Activated T-cell treated with anti-CD3 and anti-CD28 coated beads, Interleukin-2, amount 50 U/mL, for 72 hours (primary cell): Measurements from ENCODE around the gene TACR1. TPM values are rescaled to one million over a fixed set of nuclear protein-coding genes. Genes with fewer than 3 reads are reported as not detected.
"Not testable (repeated sequence)": the region's sequence is repeated elsewhere in the genome, so short reads cannot be mapped to it uniquely, and the experiment has no call there.

Experiments
- ATAC-seq, 2 donors: fragments of 150-1000 bp; cut with Tn5 transposase; replicated peaks in 1 of 2; 2 replicates each; pipeline ENCODE4 v1.10.0; 2021; ENCODE audit warnings: moderate library complexity in 2 of 2, mild to moderate bottlenecking in 1 of 2
- DNase-seq, 2 donors: peaks; one replicate each; pipeline ENCODE4 v3.0.0; 2021 to 2022; ENCODE audit warnings: mixed read lengths in 1 of 2
- H3K27ac Mint-ChIP-seq: one replicate; pipeline ENCODE4 v1.8.0; 2022; ENCODE audit warnings: mild to moderate bottlenecking, moderate library complexity, mixed read lengths
- H3K27me3 Mint-ChIP-seq: one replicate; pipeline ENCODE4 v1.8.0; 2022; ENCODE audit warnings: low read depth, mixed read lengths
- H3K36me3 Mint-ChIP-seq, 2 donors: one replicate each; pipeline ENCODE4 v1.8.0; 2022; ENCODE audit warnings: mixed read lengths in 2 of 2, mild to moderate bottlenecking in 1 of 2; ENCODE audit not compliant: insufficient read depth in 2 of 2
- H3K4me1 Mint-ChIP-seq: one replicate; pipeline ENCODE4 v1.8.0; 2022; ENCODE audit warnings: low read depth, mixed read lengths
- H3K4me3 Mint-ChIP-seq, 2 donors: one replicate each; pipeline ENCODE4 v1.8.0; 2022; ENCODE audit warnings: mild to moderate bottlenecking in 2 of 2, mixed read lengths in 2 of 2, moderate library complexity in 2 of 2
- H3K9me3 Mint-ChIP-seq, 2 donors: one replicate each; pipeline ENCODE4 v1.8.0; 2022; ENCODE audit warnings: mixed read lengths in 2 of 2
- total RNA-seq, 2 donors: library from RNA; stranded (reverse); gene quantifications; one replicate each; pipeline ENCODE4 v1.2.3, GENCODE V29; 2022

TACR1 gene
- total RNA-seq, 2 donors from 2014 or later: not detected

DNA sequence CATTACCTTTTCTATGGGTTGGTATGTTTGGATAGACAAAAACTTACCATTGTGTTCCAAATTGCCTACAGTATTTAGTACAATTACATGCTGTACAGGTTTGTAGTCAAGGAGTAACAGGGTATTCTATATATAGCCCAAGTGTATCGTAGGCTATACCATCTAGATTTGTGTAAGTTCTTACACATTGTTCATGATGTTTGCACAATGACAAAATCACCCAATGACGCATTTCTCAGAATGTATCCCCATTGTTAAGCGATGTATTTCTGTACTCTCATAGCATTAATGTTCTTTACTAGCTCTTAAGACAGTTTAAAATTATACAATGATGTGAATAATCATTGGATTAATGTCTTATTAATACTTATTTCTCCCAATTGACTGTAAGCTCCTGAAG lies 16.7 kb downstream of the TACR1 start:
- H3K27ac Mint-ChIP-seq: no peak overlapping the region
- H3K9me3 Mint-ChIP-seq: no peaks in the 10 kb centered on the region
- H3K27me3 Mint-ChIP-seq: no peaks in the 10 kb centered on the region
- ATAC-seq: no peak
- H3K4me1 Mint-ChIP-seq: no peaks in the 10 kb centered on the region
- H3K4me3 Mint-ChIP-seq: no peak overlapping the region
- no peaks in the 10 kb centered on the region for H3K36me3 Mint-ChIP-seq
- DNase-seq: no peak

DNA sequence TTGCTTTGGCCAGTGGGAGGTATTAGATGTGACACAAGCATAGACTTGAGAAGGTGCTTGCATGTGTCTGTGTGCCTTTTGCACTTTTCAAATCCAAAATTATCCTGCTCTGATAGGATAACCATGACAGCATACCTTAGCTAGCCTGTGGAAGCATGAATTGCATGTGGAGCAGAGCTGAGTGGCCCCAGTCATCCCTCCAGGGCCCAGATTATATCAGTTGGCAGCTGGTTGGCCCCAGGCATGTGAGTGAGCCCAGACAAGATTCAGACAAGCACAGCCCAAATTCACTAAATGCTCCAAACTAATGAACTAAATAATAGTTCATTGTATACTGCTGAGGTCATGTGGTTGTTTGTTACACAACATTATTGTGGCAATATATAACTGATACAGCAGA lies 18.8 kb downstream of the TACR1 start:
- ATAC-seq (no peak), DNase-seq (no peak)
- H3K27me3 Mint-ChIP-seq: no peaks in the 10 kb centered on the region
- H3K36me3 Mint-ChIP-seq: no peaks in the 10 kb centered on the region
- no peak overlapping the region for H3K27ac Mint-ChIP-seq
- H3K4me1 Mint-ChIP-seq: no peaks in the 10 kb centered on the region
- H3K4me3 Mint-ChIP-seq: no peak overlapping the region
- H3K9me3 Mint-ChIP-seq: no peaks in the 10 kb centered on the region

DNA sequence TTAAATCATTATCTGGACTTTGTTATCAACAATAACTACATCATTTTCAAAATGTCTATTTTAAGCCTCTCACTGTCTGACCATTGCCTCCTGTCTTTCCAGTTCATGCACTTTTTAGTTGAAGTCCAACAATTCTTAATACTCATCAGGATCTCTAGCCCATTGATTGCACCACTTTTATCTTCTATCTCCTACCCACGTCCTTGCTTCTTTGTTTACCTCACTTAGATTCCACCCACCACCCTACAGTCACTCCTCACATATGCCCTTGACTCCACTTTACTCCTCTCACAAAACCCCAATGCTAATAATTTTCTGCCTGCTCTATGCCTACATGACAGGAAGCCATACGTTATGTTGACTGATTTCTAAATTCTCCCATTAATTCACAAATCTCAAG lies 21.9 kb downstream of the TACR1 start:
- no peak overlapping the region for H3K27ac Mint-ChIP-seq
- ATAC-seq: no peak

DNA sequence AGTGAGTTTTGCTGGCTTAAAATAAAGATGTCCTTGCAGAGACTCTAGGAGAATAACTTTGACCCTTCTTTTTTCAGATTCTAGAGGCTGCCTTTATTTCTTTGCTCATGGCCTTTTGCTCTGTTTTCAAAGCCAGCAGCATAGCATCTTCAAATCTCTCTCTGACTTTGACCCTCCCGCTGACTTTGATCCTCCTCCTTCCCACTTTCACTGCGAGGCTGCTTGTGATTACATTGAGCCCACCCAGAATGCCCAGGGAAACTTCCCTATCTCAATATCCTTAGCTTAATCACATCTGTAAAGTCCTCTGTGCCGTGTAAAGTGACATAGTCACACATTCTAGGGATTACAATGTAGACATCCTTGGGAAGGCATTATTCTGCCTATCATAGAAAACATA lies 23.9 kb downstream of the TACR1 start:
- Mint-ChIP-seq H3K4me1 (no peaks in the 10 kb centered on the region), H3K36me3 (no peaks in the 10 kb centered on the region), H3K27me3 (no peaks in the 10 kb centered on the region), H3K27ac (no peak overlapping the region), H3K9me3 (no peaks in the 10 kb centered on the region), H3K4me3 (no peak overlapping the region)
- DNase-seq (no peak), ATAC-seq (no peak)

More for the DNA sequence above, 21.9 kb downstream of the TACR1 start:
- H3K4me3 Mint-ChIP-seq: no peak overlapping the region
- no peak for DNase-seq
- H3K36me3 Mint-ChIP-seq: no peaks in the 10 kb centered on the region
- no peaks in the 10 kb centered on the region for H3K27me3 Mint-ChIP-seq
- no peaks in the 10 kb centered on the region for H3K4me1 Mint-ChIP-seq
- no peaks in the 10 kb centered on the region for H3K9me3 Mint-ChIP-seq

DNA sequence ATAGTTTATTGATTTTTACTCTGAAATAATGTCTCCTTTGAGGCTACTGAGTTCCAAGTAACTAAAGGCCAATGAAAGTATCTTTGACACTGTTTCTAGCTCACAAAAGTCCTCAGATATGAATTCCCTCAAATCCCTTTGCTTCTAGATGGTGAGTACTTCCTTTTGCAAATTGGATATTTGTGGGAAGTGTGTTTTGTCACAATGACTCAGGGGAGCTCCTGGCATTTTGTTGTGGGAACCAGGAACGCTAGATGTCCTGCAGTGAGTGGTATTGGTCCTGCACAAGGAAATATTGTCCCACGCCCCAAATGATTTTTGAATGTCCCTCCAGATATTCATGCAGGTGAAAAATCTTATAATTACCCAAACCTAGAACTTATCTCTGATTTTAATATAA lies 24.3 kb downstream of the TACR1 start:
- H3K27ac Mint-ChIP-seq: no peak overlapping the region
- no peak overlapping the region for H3K4me3 Mint-ChIP-seq
- no peaks in the 10 kb centered on the region for H3K27me3 Mint-ChIP-seq
- H3K9me3 Mint-ChIP-seq: no peaks in the 10 kb centered on the region
- no peak for DNase-seq
- ATAC-seq: no peak
- H3K36me3 Mint-ChIP-seq: no peaks in the 10 kb centered on the region
- H3K4me1 Mint-ChIP-seq: no peaks in the 10 kb centered on the region

GRCh38 chr2:75174519-75174918 lies 24.8 kb downstream of the TACR1 start:
- Mint-ChIP-seq H3K9me3 (no peaks in the 10 kb centered on the region), H3K36me3 (no peaks in the 10 kb centered on the region), H3K27ac (no peak overlapping the region), H3K4me1 (no peaks in the 10 kb centered on the region), H3K27me3 (no peaks in the 10 kb centered on the region), H3K4me3 (no peak overlapping the region)
- ATAC-seq: no peak
- no peak for DNase-seq

DNA sequence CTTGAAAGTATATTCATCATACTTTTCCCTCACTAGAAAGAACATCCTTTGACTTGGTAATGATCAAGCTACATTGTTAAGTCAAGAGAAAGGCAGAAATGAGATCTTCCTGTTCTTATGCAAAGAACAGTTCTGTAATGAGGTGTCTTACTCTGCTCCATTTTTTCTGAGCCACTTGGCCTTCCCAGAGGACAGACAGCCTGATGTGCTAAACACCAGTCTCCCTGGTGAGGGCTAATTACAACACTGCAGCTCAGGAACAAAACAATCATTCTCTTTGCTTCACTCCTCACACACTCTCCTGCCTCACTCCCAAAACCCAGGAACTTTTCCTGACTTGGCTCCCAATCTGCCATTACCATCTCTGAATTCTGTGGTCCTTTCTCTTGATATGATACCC lies 25.6 kb downstream of the TACR1 start:
- DNase-seq (no peak), ATAC-seq (no peak)
- H3K9me3 Mint-ChIP-seq: no peaks in the 10 kb centered on the region
- H3K4me3 Mint-ChIP-seq: no peak overlapping the region
- no peaks in the 10 kb centered on the region for H3K4me1 Mint-ChIP-seq
- H3K36me3 Mint-ChIP-seq: no peaks in the 10 kb centered on the region
- no peak overlapping the region for H3K27ac Mint-ChIP-seq
- H3K27me3 Mint-ChIP-seq: no peaks in the 10 kb centered on the region

- H3K4me1 Mint-ChIP-seq, H3K27me3 Mint-ChIP-seq, H3K9me3 Mint-ChIP-seq, DNase-seq, ATAC-seq, H3K36me3 Mint-ChIP-seq, H3K27ac Mint-ChIP-seq, H3K4me3 Mint-ChIP-seq: not testable (repeated sequence)
Measured at GRCh38 chr2:75171423-75171822, 27.9 kb downstream of the TACR1 start.

DNA sequence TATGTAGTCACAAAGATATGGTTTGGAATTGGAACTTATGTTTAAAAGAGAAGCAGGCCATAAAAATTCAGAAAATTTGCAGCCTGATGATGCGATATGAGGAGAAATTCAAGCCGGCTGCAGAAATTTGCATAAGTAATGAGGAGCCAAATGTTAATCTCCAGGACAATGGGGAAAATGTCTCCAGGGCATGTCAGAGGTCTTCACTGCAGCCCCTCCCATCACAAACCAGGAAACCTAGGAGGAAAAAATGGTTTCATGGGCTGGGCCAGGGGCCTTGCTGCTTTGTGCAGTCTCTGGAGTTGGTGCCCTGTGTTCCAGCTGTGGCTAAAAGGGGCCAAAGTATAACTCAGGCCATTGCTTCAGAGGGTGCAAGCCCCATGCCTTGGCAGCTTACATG lies 28.4 kb downstream of the TACR1 start:
- ATAC-seq: no peak
- no peak overlapping the region for H3K4me3 Mint-ChIP-seq

GRCh38 chr2:75168186-75168585 lies 31.1 kb downstream of the TACR1 start:
- DNase-seq (no peak), ATAC-seq (no peak)
- no peaks in the 10 kb centered on the region for H3K36me3 Mint-ChIP-seq
- no peaks in the 10 kb centered on the region for H3K27me3 Mint-ChIP-seq
- no peaks in the 10 kb centered on the region for H3K9me3 Mint-ChIP-seq
- no peak overlapping the region for H3K27ac Mint-ChIP-seq
- H3K4me1 Mint-ChIP-seq: no peaks in the 10 kb centered on the region
- H3K4me3 Mint-ChIP-seq: no peak overlapping the region

More for the DNA sequence above, 28.4 kb downstream of the TACR1 start:
- no peaks in the 10 kb centered on the region for H3K36me3 Mint-ChIP-seq
- no peaks in the 10 kb centered on the region for H3K27me3 Mint-ChIP-seq
- H3K9me3 Mint-ChIP-seq: no peaks in the 10 kb centered on the region
- DNase-seq: no peak
- H3K4me1 Mint-ChIP-seq: no peaks in the 10 kb centered on the region
- no peak overlapping the region for H3K27ac Mint-ChIP-seq

DNA sequence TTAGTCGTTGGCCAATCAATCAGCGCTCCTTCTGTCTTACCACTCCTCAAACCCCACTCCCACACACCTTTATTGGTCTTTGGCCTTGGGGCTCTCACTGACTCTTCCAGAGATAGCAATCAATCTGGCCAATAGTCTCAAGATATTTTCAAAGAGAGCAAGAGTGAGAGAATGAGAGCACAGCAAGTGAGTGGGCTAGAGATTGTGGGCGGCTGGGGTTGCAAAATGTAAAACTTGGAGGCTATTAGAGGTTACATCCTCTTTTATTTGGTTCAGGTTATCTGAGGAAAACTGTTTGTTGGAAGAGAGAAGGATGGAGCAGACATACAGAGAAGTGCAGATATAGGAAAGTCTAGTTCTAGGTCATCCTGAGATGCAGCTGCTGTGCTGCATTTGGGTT lies 32.8 kb downstream of the TACR1 start:
- H3K27ac Mint-ChIP-seq: no peak overlapping the region
- no peaks in the 10 kb centered on the region for H3K9me3 Mint-ChIP-seq
- no peaks in the 10 kb centered on the region for H3K27me3 Mint-ChIP-seq
- no peaks in the 10 kb centered on the region for H3K36me3 Mint-ChIP-seq
- DNase-seq (no peak), ATAC-seq (no peak)
- no peaks in the 10 kb centered on the region for H3K4me1 Mint-ChIP-seq
- no peak overlapping the region for H3K4me3 Mint-ChIP-seq

DNA sequence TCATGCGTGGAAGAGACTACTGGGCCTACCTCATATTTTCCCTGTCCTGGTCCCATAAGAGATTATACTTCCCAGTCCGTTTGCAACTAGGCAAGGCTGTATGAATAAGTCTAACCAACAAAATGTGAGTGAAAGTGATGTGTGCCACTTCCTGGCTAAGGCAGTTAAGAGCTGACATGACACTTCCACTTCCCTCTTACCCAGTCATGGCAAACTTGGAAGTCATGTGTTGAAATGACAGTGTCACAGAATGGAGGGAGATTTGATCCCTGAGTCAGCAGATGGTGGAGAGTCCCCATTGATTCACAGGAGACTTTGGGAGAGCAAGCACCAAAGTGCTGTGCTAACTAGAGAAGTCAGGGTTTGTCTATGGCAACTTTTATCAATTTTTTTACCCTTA lies 36.4 kb downstream of the TACR1 start:
- DNase-seq (no peak), ATAC-seq (peak in 1 of 2 donors; percentile 47)
- Mint-ChIP-seq H3K27me3 (no peaks in the 10 kb centered on the region), H3K4me3 (no peak overlapping the region), H3K9me3 (no peaks in the 10 kb centered on the region), H3K27ac (no peak overlapping the region), H3K36me3 (no peaks in the 10 kb centered on the region), H3K4me1 (no peaks in the 10 kb centered on the region)

- no peak for ATAC-seq
- Mint-ChIP-seq H3K36me3 (no peaks in the 10 kb centered on the region), H3K4me3 (no peak overlapping the region), H3K4me1 (no peaks in the 10 kb centered on the region), H3K27me3 (no peaks in the 10 kb centered on the region), H3K27ac (no peak overlapping the region), H3K9me3 (no peaks in the 10 kb centered on the region)
- no peak for DNase-seq
Measured at GRCh38 chr2:75162259-75162658, 37.1 kb downstream of the TACR1 start.

DNA sequence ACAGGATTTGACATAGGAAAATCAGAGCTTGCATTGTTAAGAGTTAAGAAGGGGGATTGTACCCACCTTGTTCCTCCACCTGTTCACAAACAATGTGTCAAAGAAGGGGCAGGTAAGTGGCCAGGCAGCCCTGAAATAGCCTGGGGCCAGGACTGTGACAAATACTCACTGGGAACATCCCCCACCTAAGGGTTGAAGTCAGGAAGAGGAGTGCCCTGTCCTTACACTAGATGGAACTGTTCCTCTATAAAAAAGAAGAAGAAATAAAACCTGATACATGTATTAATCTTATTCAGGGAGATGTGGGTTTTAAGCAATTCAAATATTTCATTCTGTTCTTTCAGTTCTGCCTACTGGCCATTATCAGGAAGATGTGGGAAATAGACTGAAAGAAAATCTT lies 41.9 kb downstream of the TACR1 start:
- Mint-ChIP-seq H3K4me3 (no peak overlapping the region), H3K36me3 (no peaks in the 10 kb centered on the region), H3K27me3 (no peaks in the 10 kb centered on the region), H3K27ac (no peak overlapping the region), H3K9me3 (no peaks in the 10 kb centered on the region), H3K4me1 (no peaks in the 10 kb centered on the region)
- ATAC-seq: no peak
- no peak for DNase-seq

DNA sequence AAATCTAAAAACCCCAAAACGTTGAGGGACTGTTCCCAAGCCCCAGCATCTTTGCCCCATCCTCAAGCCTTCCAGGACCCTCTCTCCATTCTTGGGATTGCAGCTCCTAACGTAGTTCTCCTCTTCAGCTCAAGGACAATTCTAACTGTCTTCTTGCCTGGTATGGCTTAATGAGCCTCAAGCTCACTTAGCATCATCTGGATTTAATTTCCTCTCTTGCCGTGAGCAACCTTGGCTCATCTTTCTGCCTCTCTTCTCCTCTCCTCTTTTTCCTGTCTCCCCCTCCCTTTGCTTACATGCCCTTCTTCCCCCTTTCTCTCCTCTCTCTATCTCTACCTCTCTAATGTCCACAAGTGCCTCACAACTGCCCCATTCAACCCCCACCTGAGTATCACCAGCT lies 44.2 kb downstream of the TACR1 start:
- Mint-ChIP-seq H3K9me3 (no peaks in the 10 kb centered on the region), H3K27ac (no peak overlapping the region), H3K4me1 (no peaks in the 10 kb centered on the region), H3K36me3 (no peaks in the 10 kb centered on the region), H3K27me3 (no peaks in the 10 kb centered on the region), H3K4me3 (no peak overlapping the region)
- ATAC-seq (no peak), DNase-seq (no peak)
